ENCODE data around the gene ANKRD34A. TPM values are rescaled to one million over a fixed set of nuclear protein-coding genes. Genes with fewer than 3 reads are reported as not detected.
A peak's percentile ranks its signal among the peaks of the same experiment; 100 is the strongest.

The ANKRD34A gene
- total and polyA plus RNA-seq, 12 donors = 0.66 to 1.7 (median 1.0) TPM

- no peak for TF ChIP-seq CTCF (IDR thresholded peaks at IDR 0.05)
- H3K27ac ChIP-seq = peak overlapping the region in 6 of 10 donors; percentile 95 to 100 (median 98)
- H3K4me3 ChIP-seq = peak overlapping the region in 1 of 10 donors; percentile 77
- H3K9me3 ChIP-seq = no peaks in the 10 kb centered on the region
- peaks cover 0 to 9% (median 0%) of the 10 kb centered on the region in 7 donors for H3K27me3 ChIP-seq
- no peak for DNase-seq
- intact Hi-C loops (cut with DNase I) = loop anchor here in 5 of 10 donors (5.0 kb wide), 1 partner anchor 41 kb away; the partner anchor contains the start of gene PEX11B (in 5 of the 5)
- no peak for ATAC-seq
- H3K4me1 ChIP-seq = peaks cover 12 to 88% (median 80%) of the 10 kb centered on the region in 9 donors
- peaks cover 0 to 8% (median 0%) of the 10 kb centered on the region in 9 donors for H3K36me3 ChIP-seq
Observed at GRCh38 chr1:145958734-145959133, 5.6 kb downstream of the ANKRD34A start.

DNA sequence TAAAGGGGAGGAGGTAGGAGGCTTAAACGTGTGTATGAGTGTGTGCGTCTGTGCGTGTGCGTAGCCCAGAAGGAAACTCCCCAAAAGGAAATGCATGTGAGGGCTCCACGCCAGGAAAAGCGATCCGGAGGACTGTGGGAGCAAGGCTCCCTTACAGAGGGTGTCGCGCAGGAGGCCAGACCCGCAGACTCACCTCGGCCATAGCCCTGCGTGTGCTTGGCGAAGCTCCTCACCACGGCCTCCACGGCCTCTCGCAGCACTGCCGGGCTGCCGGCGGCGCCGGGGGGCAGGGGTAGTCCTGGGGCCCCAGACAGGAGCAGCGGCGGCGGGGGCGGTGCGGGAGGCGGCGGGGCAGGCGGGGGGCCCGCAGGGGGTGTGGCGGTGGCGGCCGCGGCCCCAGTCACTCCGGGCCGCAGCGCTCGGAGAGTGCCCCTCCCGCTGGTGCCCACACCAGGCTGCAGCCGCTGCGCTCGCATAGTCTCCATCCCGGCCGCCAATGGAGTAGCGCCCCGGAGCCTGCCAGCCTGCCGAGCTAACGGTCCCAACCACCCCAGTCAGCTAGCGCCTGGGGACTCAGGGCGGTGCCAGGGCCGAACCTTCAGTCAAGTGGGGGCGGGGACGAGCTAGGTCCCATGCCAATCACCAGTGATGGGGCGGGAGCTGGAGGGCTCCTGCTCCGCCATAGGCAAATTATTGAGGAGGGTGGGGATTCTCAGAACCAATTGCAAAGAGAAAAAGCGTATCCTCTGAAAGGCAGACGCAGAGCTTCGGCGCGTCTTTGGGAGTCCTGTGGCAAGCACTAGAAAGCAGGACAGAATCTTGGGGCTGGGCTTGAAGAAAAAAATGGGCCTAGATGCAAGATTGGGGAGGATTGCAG is 6.7 kb downstream of the ANKRD34A start, which contains the start of gene LIX1L:
TSS of gene LIX1L (minus strand) at position 575 of the 877 bp plus-strand sequence. CDS start at position 485, 90 bp downstream.
- peaks cover 5 to 84% (median 74%) of the 10 kb centered on the region in 9 donors for H3K4me1 ChIP-seq
- intact Hi-C loops (cut with DNase I) = loop anchor here in 5 of 10 donors (1.0 to 5.0 kb wide), 3 partner anchors 30 to 40 kb away; partner anchors contain the start of genes PEX11B (in 5 of the 5) and RBM8A (in 2 of the 5)
- 0 to 1% methylated on average over 50 to 59 of the region's 60 CpGs for WGBS, 2 donors
- H3K4me3 ChIP-seq = peak within 1 kb of the TSS; percentile 56 to 88 (median 68)
- peak; percentile 84 to 90 (median 88) for ATAC-seq
- H3K36me3 ChIP-seq = peaks cover 0 to 12% (median 0%) of the 10 kb centered on the region in 9 donors
- peaks cover 0 to 9% (median 0%) of the 10 kb centered on the region in 7 donors for H3K27me3 ChIP-seq
- peak; percentile 96 to 98 for DNase-seq
- TF ChIP-seq CTCF (IDR thresholded peaks at IDR 0.05) = no peak
- no peaks in the 10 kb centered on the region for H3K9me3 ChIP-seq
- peak within 1 kb of the TSS; percentile 92 to 100 (median 98) for H3K27ac ChIP-seq

GRCh38 chr1:145956781-145957442 is 7.5 kb downstream of the ANKRD34A start:
- H3K36me3 ChIP-seq = peaks cover 0 to 19% (median 0%) of the 10 kb centered on the region in 9 donors
- H3K27ac ChIP-seq = peak overlapping the region; percentile 92 to 100 (median 98)
- intact Hi-C loops (cut with DNase I) = loop anchor here in 5 of 10 donors (1.0 to 5.0 kb wide), 3 partner anchors 30 to 40 kb away; partner anchors contain the start of genes PEX11B (in 5 of the 5) and RBM8A (in 3 of the 5)
- TF ChIP-seq CTCF (IDR thresholded peaks at IDR 0.05) = no peak
- 0 to 1% methylated on average over 3 of the region's 3 CpGs for WGBS, 2 donors
- peak overlapping the region; percentile 56 to 88 (median 68) for H3K4me3 ChIP-seq
- peaks cover 0 to 9% (median 0%) of the 10 kb centered on the region in 7 donors for H3K27me3 ChIP-seq
- peaks cover 4 to 86% (median 67%) of the 10 kb centered on the region in 9 donors for H3K4me1 ChIP-seq
- no peaks in the 10 kb centered on the region for H3K9me3 ChIP-seq
- ATAC-seq (no peak), DNase-seq (peak in 1 of 2 donors; percentile 58)

GRCh38 chr1:145956361-145956760 is 8.0 kb downstream of the ANKRD34A start:
- Histone ChIP-seq H3K4me1 (peaks cover 0 to 86% (median 63%) of the 10 kb centered on the region in 9 donors), H3K27me3 (peaks cover 0 to 5% (median 0%) of the 10 kb centered on the region in 7 donors), H3K9me3 (no peaks in the 10 kb centered on the region), H3K36me3 (peaks cover 0 to 22% (median 0%) of the 10 kb centered on the region in 9 donors), H3K4me3 (peak overlapping the region; percentile 56 to 88 (median 68)), H3K27ac (peak overlapping the region in 9 of 10 donors; percentile 95 to 100 (median 99))
- ATAC-seq = no peak
- intact Hi-C loops (cut with DNase I) = loop anchor here in 5 of 10 donors (1.0 to 5.0 kb wide), 3 partner anchors 29 to 39 kb away; partner anchors contain the start of genes PEX11B (in 5 of the 5) and RBM8A (in 2 of the 5)
- DNase-seq = no peak
- no peak for TF ChIP-seq CTCF (IDR thresholded peaks at IDR 0.05)

Measured in heart right ventricle (tissue), 16 donors.